ENCODE data around the gene KRT20. TPM values are rescaled to one million over a fixed set of nuclear protein-coding genes. Genes with fewer than 3 reads are reported as not detected.

Gene KRT20
- total RNA-seq, 1 experiment from 2014 or later: not detected

GRCh38 chr17:40844671-40845107 lies 40.4 kb downstream of the KRT20 start:
- Histone ChIP-seq H4K20me1 (ENCODE audit: control insufficient read depth, insufficient read depth, insufficient read length) (no peaks in the 10 kb centered on the region), H3K79me2 (ENCODE audit: insufficient read depth, low read length) (no peaks in the 10 kb centered on the region), H3K4ac (ENCODE audit: low read depth, low read length) (no peak overlapping the region), H3K56ac (ENCODE audit: insufficient read length, low read depth, low read length) (no peak overlapping the region), H3K14ac (ENCODE audit: insufficient read depth, low read length) (no peak overlapping the region), H2BK120ac (ENCODE audit: low read depth, low read length, poor library complexity, severe bottlenecking) (no peak overlapping the region), H4K8ac (replicated peaks; ENCODE audit: insufficient read length, low read depth, low read length) (no peak overlapping the region), H2BK20ac (ENCODE audit: low read depth, low read length, poor library complexity, severe bottlenecking) (no peak overlapping the region), H2AK5ac (ENCODE audit: insufficient read length, low read length) (no peak overlapping the region), H3K23me2 (ENCODE audit: insufficient read length, low read depth, low read length, poor library complexity, severe bottlenecking) (no peaks in the 10 kb centered on the region), H3K27me3 (ENCODE audit: insufficient read depth, low read length) (no peaks in the 10 kb centered on the region), H4K91ac (ENCODE audit: insufficient read length, low read depth, low read length) (no peak overlapping the region), H3K79me1 (ENCODE audit: insufficient read depth, low read depth, low read length, poor library complexity, severe bottlenecking) (no peaks in the 10 kb centered on the region), H3K27ac (ENCODE audit: insufficient read length, low read depth, low read length) (no peak overlapping the region), H4K5ac (ENCODE audit: insufficient read length, low read depth, low read length) (no peak overlapping the region), H2BK15ac (ENCODE audit: low read depth, low read length) (no peak overlapping the region), H3K9ac (ENCODE audit: extremely low read depth, insufficient read length, low read length) (no peak overlapping the region), H2BK12ac (ENCODE audit: insufficient read length, low read depth, low read length) (no peak overlapping the region), H3K4me1 (ENCODE audit: insufficient read depth, low read length) (no peaks in the 10 kb centered on the region), H3K23ac (ENCODE audit: insufficient read length, low read depth, low read length) (no peak overlapping the region), H3T11ph (ENCODE audit: low read length) (no peak overlapping the region), H3K9me3 (ENCODE audit: control insufficient read depth, low read depth, low read length) (no peaks in the 10 kb centered on the region), H3K4me2 (ENCODE audit: insufficient read depth, insufficient read length, low read length) (no peak overlapping the region), H3K18ac (ENCODE audit: insufficient read length, low read depth, low read length) (no peak overlapping the region), H2BK5ac (ENCODE audit: insufficient read length, low read length) (no peak overlapping the region), H2AFZ (ENCODE audit: low read length) (no peak overlapping the region)
- no peak for DNase-seq
- no peak overlapping the region for H3K27ac Mint-ChIP-seq
- no peaks in the 10 kb centered on the region for H3K36me3 Mint-ChIP-seq (ENCODE audit: insufficient read depth in 1 of 3, low read depth in 3 of 3)
- no peak for TF ChIP-seq CTCF (conservative IDR thresholded peaks at IDR 0.05)
- peaks cover 84% of the 10 kb centered on the region for H3K27me3 Mint-ChIP-seq (ENCODE audit: low read depth)
- WGBS (ENCODE audit: extremely low coverage, insufficient read length, low lambda C conversion rate): no CpG with 5 or more reads among the region's 4 CpGs
- H3K4me3 Mint-ChIP-seq: no peak overlapping the region
- no peaks in the 10 kb centered on the region for H3K9me3 Mint-ChIP-seq
- peaks cover 4% of the 10 kb centered on the region in 2 experiments for H3K4me1 Mint-ChIP-seq

Data from H9 (cell line).